Vagina (tissue), 2 donors: ENCODE results near the gene DHRS7C. TPM values are rescaled to one million over a fixed set of nuclear protein-coding genes. Genes with fewer than 3 reads are reported as not detected.

Experiments
- DNase-seq, 2 donors: peaks; one replicate each; pipeline ENCODE4 v3.0.0-alpha.2; 2017; ENCODE audit errors: extremely low spot score in 2 of 2
- H3K27ac ChIP-seq: fragments of 200-600 bp; sonication (generic); one replicate; pipeline ENCODE4 v1.5.1; 2019
- H3K27me3 ChIP-seq: fragments of 200-600 bp; sonication (generic); one replicate; pipeline ENCODE4 v1.5.1; 2019
- H3K36me3 ChIP-seq, 2 donors: fragments of 200-600 bp; sonication (generic); one replicate each; pipeline ENCODE4 v1.5.1; 2017 to 2019
- H3K4me1 ChIP-seq: fragments of 200-600 bp; sonication (generic); one replicate; pipeline ENCODE4 v1.5.1; 2019
- H3K4me3 ChIP-seq, 2 donors: fragments of 200-600 bp; sonication (generic); 1 replicate in 1 of 2; 2 replicates in 1 of 2; pipeline ENCODE4 v1.5.1; 2016 to 2019
- H3K9me3 ChIP-seq: fragments of 200-600 bp; sonication (generic); one replicate; pipeline ENCODE4 v1.5.1; 2019
- POLR2A ChIP-seq, 2 donors: fragments of 450-650 bp; IDR thresholded peaks; one replicate each; pipeline ENCODE4 v1.6.1; 2017; ENCODE audit warnings: antibody characterized with exemption in 2 of 2, mild to moderate bottlenecking in 2 of 2, moderate library complexity in 2 of 2
- POLR2AphosphoS5 ChIP-seq, 2 donors: sonication (generic); formaldehyde crosslinking; IDR thresholded peaks; one replicate each; pipeline ENCODE4 v1.9.0; 2017; ENCODE audit warnings: antibody characterized with exemption in 2 of 2, mild to moderate bottlenecking in 2 of 2, low read depth in 1 of 2; ENCODE audit not compliant: insufficient read depth in 1 of 2
- intact Hi-C: fragments of 100-400 bp; cut with DNase I; formaldehyde crosslinking; loops from one replicate; pipeline ENCODE4 v1.15.1; 2023
- total RNA-seq: library from RNA; depleted of rRNA; stranded (reverse); fragments of >200 nt; gene quantifications from one replicate; pipeline ENCODE4 v1.2.3, GENCODE V29; 2016
- TF ChIP-seq, protein P1 (sequence below), 3 experiments: fragments of 450-650 bp in 2 of 3; fragments of 200-600 bp in 1 of 3; sonication (generic) in 1 of 3; IDR thresholded peaks; one replicate each; pipeline ENCODE4 v1.5.1; 2017 to 2019; ENCODE audit warnings: antibody characterized with exemption in 3 of 3, mild to moderate bottlenecking in 2 of 3, moderate library complexity in 2 of 3

Gene DHRS7C
- total RNA-seq, 1 donor from 2014 or later: not detected

DNA sequence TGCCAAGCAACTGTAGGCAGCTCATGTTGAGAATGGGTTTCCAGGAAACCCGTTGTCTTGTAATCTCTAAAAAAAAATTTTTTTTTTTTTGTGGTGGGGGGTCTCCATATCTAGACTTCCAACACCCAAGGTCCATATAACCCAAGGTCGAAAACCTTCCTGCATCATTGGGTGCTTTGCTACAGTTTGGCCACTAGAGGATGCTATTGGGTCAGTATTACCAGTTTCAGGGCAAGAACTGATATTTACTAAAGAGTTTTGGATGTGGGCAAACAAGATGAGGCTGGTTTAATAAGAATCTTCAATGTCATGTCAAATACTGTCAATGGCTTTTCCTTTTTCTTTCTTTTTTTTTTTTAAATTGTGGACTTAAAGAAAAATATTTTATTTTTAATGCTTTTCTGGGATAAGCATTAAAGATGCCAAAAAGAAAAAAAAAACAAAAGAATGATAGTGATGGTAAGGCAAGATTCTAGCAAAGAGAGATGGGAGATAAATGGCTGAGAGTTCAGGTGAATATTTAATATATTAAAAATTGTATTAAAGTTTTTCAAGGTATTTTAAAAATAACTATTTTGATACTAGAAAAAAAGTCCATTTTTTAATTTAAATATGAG, 62.2 kb downstream of the DHRS7C start:
- no peaks in the 10 kb centered on the region for H3K36me3 ChIP-seq
- H3K27ac ChIP-seq: no peak overlapping the region

DNA sequence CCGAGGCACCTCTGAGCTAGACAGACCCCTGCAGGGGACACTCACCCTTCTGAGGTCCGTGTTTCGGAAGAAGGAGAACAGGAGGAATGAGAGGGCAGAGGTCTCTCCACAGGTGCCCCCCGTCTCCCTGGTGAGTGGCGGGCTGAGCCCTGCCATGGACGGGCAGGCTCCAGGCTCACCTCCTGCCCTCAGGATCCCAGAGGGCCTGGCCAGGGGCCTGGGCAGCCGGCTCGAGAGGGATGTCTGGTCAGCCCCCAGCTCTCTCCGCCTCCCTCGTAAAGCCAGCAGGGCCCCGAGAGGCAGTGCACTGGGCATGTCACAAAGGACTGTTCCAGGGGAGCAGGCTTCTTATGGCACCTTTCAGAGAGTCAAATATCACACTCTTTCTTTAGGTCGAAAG, 62.8 kb downstream of the DHRS7C start:
- Histone ChIP-seq H3K4me3 (no peak overlapping the region), H3K9me3 (no peaks in the 10 kb centered on the region), H3K4me1 (no peaks in the 10 kb centered on the region), H3K27ac (no peak overlapping the region), H3K36me3 (no peaks in the 10 kb centered on the region), H3K27me3 (no peaks in the 10 kb centered on the region)
- intact Hi-C loops: no loop called here
- TF ChIP-seq POLR2A (IDR thresholded peaks at IDR 0.05): no peak
- TF ChIP-seq POLR2AphosphoS5 (IDR thresholded peaks at IDR 0.05; ENCODE audit: insufficient read depth in 1 of 2, low read depth in 1 of 2): no peak
- TF ChIP-seq, protein P1, sequence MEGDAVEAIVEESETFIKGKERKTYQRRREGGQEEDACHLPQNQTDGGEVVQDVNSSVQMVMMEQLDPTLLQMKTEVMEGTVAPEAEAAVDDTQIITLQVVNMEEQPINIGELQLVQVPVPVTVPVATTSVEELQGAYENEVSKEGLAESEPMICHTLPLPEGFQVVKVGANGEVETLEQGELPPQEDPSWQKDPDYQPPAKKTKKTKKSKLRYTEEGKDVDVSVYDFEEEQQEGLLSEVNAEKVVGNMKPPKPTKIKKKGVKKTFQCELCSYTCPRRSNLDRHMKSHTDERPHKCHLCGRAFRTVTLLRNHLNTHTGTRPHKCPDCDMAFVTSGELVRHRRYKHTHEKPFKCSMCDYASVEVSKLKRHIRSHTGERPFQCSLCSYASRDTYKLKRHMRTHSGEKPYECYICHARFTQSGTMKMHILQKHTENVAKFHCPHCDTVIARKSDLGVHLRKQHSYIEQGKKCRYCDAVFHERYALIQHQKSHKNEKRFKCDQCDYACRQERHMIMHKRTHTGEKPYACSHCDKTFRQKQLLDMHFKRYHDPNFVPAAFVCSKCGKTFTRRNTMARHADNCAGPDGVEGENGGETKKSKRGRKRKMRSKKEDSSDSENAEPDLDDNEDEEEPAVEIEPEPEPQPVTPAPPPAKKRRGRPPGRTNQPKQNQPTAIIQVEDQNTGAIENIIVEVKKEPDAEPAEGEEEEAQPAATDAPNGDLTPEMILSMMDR (IDR thresholded peaks at IDR 0.05): no peak
- no peak for DNase-seq

More for the DNA sequence above, 62.2 kb downstream of the DHRS7C start:
- intact Hi-C loops: no loop called here
- TF ChIP-seq, protein P1 (IDR thresholded peaks at IDR 0.05): peak; percentile 74 to 96 (median 93)
- TF ChIP-seq POLR2AphosphoS5 (IDR thresholded peaks at IDR 0.05; ENCODE audit: insufficient read depth in 1 of 2, low read depth in 1 of 2) (peak in 1 of 2 donors; percentile 26), POLR2A (IDR thresholded peaks at IDR 0.05) (no peak)
- Histone ChIP-seq H3K27me3 (no peaks in the 10 kb centered on the region), H3K4me1 (no peaks in the 10 kb centered on the region), H3K4me3 (no peak overlapping the region), H3K9me3 (no peaks in the 10 kb centered on the region)
- no peak for DNase-seq

- no peak for DNase-seq
- Histone ChIP-seq H3K27ac (no peak overlapping the region), H3K4me1 (no peaks in the 10 kb centered on the region), H3K36me3 (no peaks in the 10 kb centered on the region), H3K4me3 (no peak overlapping the region), H3K27me3 (no peaks in the 10 kb centered on the region), H3K9me3 (no peaks in the 10 kb centered on the region)
- intact Hi-C loops: no loop called here
- TF ChIP-seq POLR2A (IDR thresholded peaks at IDR 0.05): no peak
- TF ChIP-seq POLR2AphosphoS5 (IDR thresholded peaks at IDR 0.05; ENCODE audit: insufficient read depth in 1 of 2, low read depth in 1 of 2): no peak
- TF ChIP-seq, protein P1 (IDR thresholded peaks at IDR 0.05): no peak
These were observed 63.4 kb downstream of the DHRS7C start for GRCh38 chr17:9728005-9728404.

DNA sequence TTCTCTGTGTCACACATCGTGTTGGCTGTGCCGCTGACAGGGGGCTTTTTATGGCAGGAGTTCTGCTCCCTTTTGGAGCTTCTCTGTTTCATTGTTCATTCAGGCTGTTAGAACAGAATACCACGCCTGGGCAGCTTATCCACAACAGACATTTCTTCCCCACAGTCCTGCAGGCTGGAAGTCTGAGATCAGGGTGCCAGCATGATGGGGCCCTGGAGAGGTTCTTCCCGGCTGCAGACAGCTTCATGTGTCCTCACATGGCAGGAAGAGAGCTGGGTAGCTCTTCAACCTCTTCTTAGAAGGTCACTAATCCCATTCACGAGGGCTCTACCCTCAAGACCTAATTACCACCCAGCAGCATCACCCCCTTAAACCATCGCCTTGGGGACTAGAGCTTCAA, 65.1 kb downstream of the DHRS7C start:
- Histone ChIP-seq H3K9me3 (no peaks in the 10 kb centered on the region), H3K36me3 (no peaks in the 10 kb centered on the region), H3K27ac (no peak overlapping the region), H3K4me1 (no peaks in the 10 kb centered on the region), H3K27me3 (no peaks in the 10 kb centered on the region), H3K4me3 (no peak overlapping the region)
- no peak for TF ChIP-seq POLR2A (IDR thresholded peaks at IDR 0.05)
- TF ChIP-seq, protein P1 (IDR thresholded peaks at IDR 0.05): no peak
- no peak for TF ChIP-seq POLR2AphosphoS5 (IDR thresholded peaks at IDR 0.05; ENCODE audit: insufficient read depth in 1 of 2, low read depth in 1 of 2)
- intact Hi-C loops: no loop called here
- DNase-seq: no peak

DNA sequence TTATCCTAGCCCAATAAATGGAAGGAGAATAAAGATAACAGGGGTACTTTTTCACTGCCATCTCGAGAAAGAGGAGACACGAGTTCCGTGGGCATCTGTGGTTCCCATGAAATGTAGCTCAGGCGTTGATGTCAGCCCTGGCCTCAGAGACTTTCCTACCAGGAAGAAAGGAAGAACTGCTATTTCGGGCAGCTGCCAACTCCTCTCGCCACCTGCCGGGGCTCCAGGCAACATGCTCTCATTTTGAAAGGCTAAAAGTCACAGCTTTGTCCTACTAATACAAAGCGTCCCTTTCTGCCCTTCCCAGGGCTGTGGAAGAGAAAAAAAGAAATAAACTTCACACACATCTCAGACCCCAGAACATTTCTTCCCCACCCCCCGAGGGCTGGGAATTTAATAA, 65.8 kb downstream of the DHRS7C start:
- no peaks in the 10 kb centered on the region for H3K27me3 ChIP-seq
- H3K4me3 ChIP-seq: no peak overlapping the region
- no peaks in the 10 kb centered on the region for H3K36me3 ChIP-seq
- no peak overlapping the region for H3K27ac ChIP-seq
- intact Hi-C loops: no loop called here
- no peak for TF ChIP-seq POLR2AphosphoS5 (IDR thresholded peaks at IDR 0.05; ENCODE audit: insufficient read depth in 1 of 2, low read depth in 1 of 2)
- TF ChIP-seq, protein P1 (IDR thresholded peaks at IDR 0.05): no peak
- TF ChIP-seq POLR2A (IDR thresholded peaks at IDR 0.05): no peak
- H3K4me1 ChIP-seq: no peaks in the 10 kb centered on the region
- DNase-seq: no peak
- H3K9me3 ChIP-seq: no peaks in the 10 kb centered on the region
